K562 (cell line): ENCODE results near the gene EIF3K. TPM values are rescaled to one million over a fixed set of nuclear protein-coding genes. Genes with fewer than 3 reads are reported as not detected.

Source experiments
- ATAC-seq: fragments of 200-7000 bp; cut with Tn5 transposase; 3 replicates; pipeline ENCODE4 v1.9.1; 2020; ENCODE audit warnings: moderate library complexity
- BruUV-seq: library from RNA; stranded (reverse); fragments of 400-500 nt; replicated peaks from 2 replicates; lab custom pipeline; 2021; lab: Mats Ljungman, UMichigan
- CTCF ChIA-PET: fragments of 300-600 bp; formaldehyde crosslinking; extraction: SDS; loops from one replicate; lab custom pipeline; 2021; ENCODE audit warnings: low intra/inter-chr PET ratio; lab: Yijun Ruan, JAX
- POLR2A ChIA-PET: fragments of 300-600, 350-650 bp; sonication (Branson Sonifier 250); formaldehyde crosslinking; extraction: SDS; loops from one replicate; lab custom pipeline; 2021; ENCODE audit warnings: antibody characterized with exemption, inconsistent platforms; lab: Yijun Ruan, JAX
- DNase-seq, 4 experiments: peaks; one replicate each; pipeline versions ENCODE4 v3.0.0 to v3.0.0-alpha.2; 2011 to 2018; ENCODE audit warnings: low spot score in 3 of 4, mixed read lengths in 3 of 4; ENCODE audit errors: extremely low read depth in 1 of 4
- FAIRE-seq: peaks from 2 replicates; lab custom pipeline; 2011; peaks lifted over from hg19 to GRCh38; lab: Jason Lieb, UNC
- H2AFZ ChIP-seq: 2 replicates; pipeline ENCODE4 v1.6.0; 2011; ENCODE audit warnings: low read depth, low read length, control low read depth, inconsistent platforms
- H3K27ac ChIP-seq: fragments of 200-600 bp; 3 replicates; pipeline ENCODE4 v1.8.0; 2011; ENCODE audit warnings: low read depth, mild to moderate bottlenecking, control low read depth, inconsistent platforms, low read length, moderate library complexity, mixed read lengths; ENCODE audit errors: extremely low read depth
- H3K27me3 ChIP-seq, 2 experiments: fragments of 300-600 bp in 1 of 2; 2 replicates in 1 of 2; 3 replicates in 1 of 2; pipeline versions ENCODE4 v1.6.0 to v1.8.0; 2011; ENCODE audit warnings: inconsistent platforms in 2 of 2, low read length in 2 of 2, mild to moderate bottlenecking in 1 of 2, mixed read lengths in 1 of 2, moderate library complexity in 1 of 2; ENCODE audit not compliant: control insufficient read depth in 2 of 2, insufficient read depth in 2 of 2
- H3K36me3 ChIP-seq: fragments of 300-600 bp; 3 replicates; pipeline ENCODE4 v1.8.0; 2011; ENCODE audit warnings: mild to moderate bottlenecking, low read length, inconsistent platforms; ENCODE audit not compliant: control insufficient read depth, insufficient read depth
- H3K4me1 ChIP-seq, 2 experiments: fragments of 200-600 bp in 1 of 2; replicated peaks in 1 of 2; 2 replicates in 1 of 2; 3 replicates in 1 of 2; pipeline versions ENCODE4 v1.5.1 to v1.8.0; 2011; ENCODE audit warnings: inconsistent platforms in 2 of 2, low read length in 2 of 2, mild to moderate bottlenecking in 1 of 2, mixed read lengths in 1 of 2, moderate library complexity in 1 of 2; ENCODE audit not compliant: control insufficient read depth in 2 of 2, insufficient read depth in 2 of 2
- H3K4me2 ChIP-seq: 2 replicates; pipeline ENCODE4 v1.6.1; 2011; ENCODE audit warnings: low read length, control low read depth, inconsistent platforms, mixed read lengths; ENCODE audit not compliant: insufficient read depth
- H3K4me3 ChIP-seq: fragments of 200-600 bp; sonication (generic), shearing (Covaris generic); 2 replicates; pipeline ENCODE4 v1.5.1; 2016; ENCODE audit warnings: control low read depth, inconsistent platforms
- H3K79me2 ChIP-seq: fragments of 200-600 bp; 3 replicates; pipeline ENCODE4 v1.8.0; 2011; ENCODE audit warnings: low read length, inconsistent platforms; ENCODE audit not compliant: control insufficient read depth, insufficient read depth
- H3K9ac ChIP-seq, 2 experiments: 2 replicates each; pipeline versions ENCODE4 v1.6.0 to v1.6.1; 2011; ENCODE audit warnings: low read depth in 2 of 2, low read length in 2 of 2, control low read depth in 1 of 2, inconsistent platforms in 1 of 2, mild to moderate bottlenecking in 1 of 2, mixed read lengths in 1 of 2; ENCODE audit not compliant: insufficient read depth in 1 of 2
- H3K9me1 ChIP-seq: one replicate; pipeline ENCODE4 v1.6.0; 2011; ENCODE audit warnings: inconsistent platforms, mild to moderate bottlenecking, low read length, moderate library complexity; ENCODE audit not compliant: control insufficient read depth, insufficient read depth
- H3K9me3 ChIP-seq: replicated peaks from 2 replicates; pipeline ENCODE4 v1.5.1; 2011; ENCODE audit warnings: low read depth, low read length, inconsistent platforms; ENCODE audit not compliant: control insufficient read depth, insufficient read depth
- H4K20me1 ChIP-seq: replicated peaks from 2 replicates; pipeline ENCODE4 v1.6.1; 2011; ENCODE audit warnings: low read length, inconsistent platforms, mixed read lengths; ENCODE audit not compliant: control insufficient read depth, insufficient read depth
- CXXC5 ChIP-seq: fragments of 250-450 bp; sonication (Bioruptor Pico); IDR thresholded peaks from 2 replicates; pipeline ENCODE4 v1.8.0; 2022; ENCODE audit warnings: inconsistent platforms, mild to moderate bottlenecking, moderate library complexity
- MYNN ChIP-seq, 2 experiments: sonication (generic); formaldehyde crosslinking in 1 of 2; IDR thresholded peaks; 2 replicates each; pipeline versions ENCODE4 v1.5.0 to v1.6.1; 2016 to 2020; ENCODE audit warnings: antibody characterized with exemption in 1 of 2, missing genetic modification reagents in 1 of 2
- NCOA2 ChIP-seq, 2 experiments: fragments of 450-650 bp; IDR thresholded peaks; 2 replicates each; pipeline ENCODE4 v1.6.1; 2018; ENCODE audit warnings: mild to moderate bottlenecking in 2 of 2, moderate library complexity in 1 of 2; ENCODE audit not compliant: partially characterized antibody in 2 of 2
- SIN3B ChIP-seq: fragments of 450-650 bp; IDR thresholded peaks from 2 replicates; pipeline ENCODE4 v1.6.1; 2017; ENCODE audit warnings: low read depth, mild to moderate bottlenecking, moderate library complexity
- TFAP4 ChIP-seq: sonication (generic); formaldehyde crosslinking; IDR thresholded peaks from 2 replicates; pipeline ENCODE4 v1.8.0; 2022; ENCODE audit warnings: missing genetic modification reagents, mild to moderate bottlenecking, moderate library complexity, borderline replicate concordance
- THRA ChIP-seq: fragments of 450-650 bp; IDR thresholded peaks from 2 replicates; pipeline ENCODE4 v1.6.1; 2017; ENCODE audit warnings: mild to moderate bottlenecking, moderate library complexity
- ZNF699 ChIP-seq: fragments of 250-450 bp; sonication (Bioruptor Pico); IDR thresholded peaks from 2 replicates; pipeline ENCODE4 v1.8.0; 2021; ENCODE audit warnings: mild to moderate bottlenecking, moderate library complexity; ENCODE audit not compliant: insufficient replicate concordance
- WGBS: fragments of 100-300 bp; shearing (Covaris generic); methylation state at CpG from one replicate; pipeline ENCODE4 v1.1.6; 2016; ENCODE audit warnings: low coverage, mixed read lengths; ENCODE audit not compliant: insufficient coverage; ENCODE audit errors: missing lambda C conversion rate; 5-methylcytosine and 5-hydroxymethylcytosine counted together
- in situ Hi-C: fragments of 300-500 bp; cut with MboI; formaldehyde crosslinking; loops from 4 replicates; pipeline ENCODE4 v1.15.0; 2018; ENCODE audit warnings: inconsistent platforms, mixed read lengths
- intact Hi-C: fragments of 100-400 bp; cut with micrococcal nuclease; formaldehyde crosslinking; loops from 2 replicates; pipeline ENCODE4 v1.14.2; 2022
- polyA plus RNA-seq, 8 experiments: library from polyadenylated mRNA; depleted of rRNA in 4 of 8; stranded (reverse) in 5 of 8; unstranded in 3 of 8; fragments of >200 nt; fragmentation: Nextera tagmentation in 2 of 8; fragmentation: Illumina TruSeq in 1 of 8; extraction: Ambion mirVana in 2 of 8; extraction: Trizol in 1 of 8; gene quantifications; 2 replicates each; pipeline versions ENCODE4 v1.2.1 to v1.2.3, GENCODE V29; 2011 to 2014; ENCODE audit warnings: inconsistent platforms in 1 of 8, missing spikeins in 1 of 8
- total RNA-seq, 7 experiments: library from RNA; depleted of rRNA in 6 of 7; stranded (reverse); fragments of >200 nt in 6 of 7; fragmentation: Illumina TruSeq in 2 of 7; extraction: Trizol in 2 of 7; gene quantifications; 2 replicates each; pipeline versions ENCODE4 v1.2.1 to v1.2.3, GENCODE V29; 2011 to 2021; ENCODE audit warnings: low replicate concordance in 1 of 7
- TF ChIP-seq, protein P1 (sequence below), 2 experiments: fragments of 450-650 bp in 1 of 2; sonication (generic) in 1 of 2; formaldehyde crosslinking; conservative IDR thresholded peaks; 2 replicates each; pipeline versions ENCODE4 v1.4.0 to v1.8.1; 2020 to 2022; ENCODE audit warnings: mild to moderate bottlenecking in 1 of 2, missing genetic modification reagents in 1 of 2

EIF3K gene
- total and polyA plus RNA-seq, 9 of the 15 experiments (the other 6 are each of a cell fraction or from before 2014, with no cell fraction given), result 387 to 1,827 (median 733) TPM

- Histone ChIP-seq H3K4me1 (peaks cover 13 to 33% of the 10 kb centered on the region in 2 experiments; a peak in 4 of 5 replicates), H3K4me3 (no peak overlapping the region), H3K27me3 (no peaks in the 10 kb centered on the region), H3K9me3 (no peaks in the 10 kb centered on the region; the same call in 1 of the 2 replicates), H3K9me1 (no peaks in the 10 kb centered on the region), H4K20me1 (no peaks in the 10 kb centered on the region), H3K79me2 (no peaks in the 10 kb centered on the region), H3K36me3 (no peaks in the 10 kb centered on the region), H3K9ac (no peak overlapping the region), H3K27ac (no peak overlapping the region), H3K4me2 (no peak overlapping the region), H2AFZ (no peak overlapping the region)
- intact Hi-C loops (no loop called here), in situ Hi-C loops (no loop called here)
- no peak for FAIRE-seq
- BruUV-seq, result no TSS peak
- WGBS, result 36% methylated on average over 11 of the region's 11 CpGs
- TF ChIP-seq TFAP4 (CRISPR knock-in tag) (no peak), THRA (no peak), MYNN (IDR thresholded peaks at IDR 0.05) (no peak), MYNN (CRISPR knock-in tag; IDR thresholded peaks at IDR 0.05) (no peak), SIN3B (no peak), NCOA2 (IDR thresholded peaks at IDR 0.05; ENCODE audit: partially characterized antibody in 2 of 2) (no peak), ZNF699 (CRISPR knock-in tag) (no peak), CXXC5 (CRISPR knock-in tag) (no peak)
- TF ChIP-seq, protein P1, sequence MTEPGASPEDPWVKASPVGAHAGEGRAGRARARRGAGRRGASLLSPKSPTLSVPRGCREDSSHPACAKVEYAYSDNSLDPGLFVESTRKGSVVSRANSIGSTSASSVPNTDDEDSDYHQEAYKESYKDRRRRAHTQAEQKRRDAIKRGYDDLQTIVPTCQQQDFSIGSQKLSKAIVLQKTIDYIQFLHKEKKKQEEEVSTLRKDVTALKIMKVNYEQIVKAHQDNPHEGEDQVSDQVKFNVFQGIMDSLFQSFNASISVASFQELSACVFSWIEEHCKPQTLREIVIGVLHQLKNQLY (CRISPR knock-in tag; conservative IDR thresholded peaks at IDR 0.05), result no peak
- no peak for DNase-seq
- POLR2A ChIA-PET, result no interaction called here
- CTCF ChIA-PET, result no interaction called here
- ATAC-seq, result no peak
Measured at GRCh38 chr19:38599722-38600121, 19.3 kb upstream of the EIF3K start.
